SK-N-SH (cell line): Measurements from ENCODE around the gene CACNA2D3. TPM values are rescaled to one million over a fixed set of nuclear protein-coding genes. Genes with fewer than 3 reads are reported as not detected.

Source experiments
- CTCF ChIA-PET: fragments of 300-600, 350-600 bp; formaldehyde crosslinking; extraction: SDS; loops from one replicate; lab custom pipeline; 2021; lab: Yijun Ruan, JAX
- POLR2A ChIA-PET: fragments of 350-600 bp; sonication (Branson Sonifier 250); formaldehyde crosslinking; extraction: SDS; loops from one replicate; lab custom pipeline; 2020; ENCODE audit warnings: antibody characterized with exemption, inconsistent platforms; lab: Yijun Ruan, JAX
- DNase-seq: peaks from one replicate; pipeline ENCODE4 v3.0.0; 2012
- H2AFZ ChIP-seq: fragments of 200-600 bp; sonication (generic); 2 replicates; pipeline ENCODE4 v1.8.1; 2016; ENCODE audit warnings: antibody characterized with exemption, mild to moderate bottlenecking, low read depth
- H3F3A ChIP-seq: fragments of 200-600 bp; sonication (generic); replicated peaks from 2 replicates; pipeline ENCODE3; 2016; ENCODE audit warnings: antibody characterized with exemption, mild to moderate bottlenecking; ENCODE audit not compliant: insufficient read depth
- H3K27ac ChIP-seq, 2 experiments: fragments of 200-500 bp in 1 of 2; fragments of 200-600 bp in 1 of 2; sonication (Bioruptor generic) in 1 of 2; sonication (generic), shearing (Covaris generic) in 1 of 2; 2 replicates each; pipeline versions ENCODE4 v1.5.1 to v1.6.1; 2014 to 2016; ENCODE audit warnings: low read depth in 2 of 2, inconsistent platforms in 1 of 2, low read length in 1 of 2, mild to moderate bottlenecking in 1 of 2, mixed read lengths in 1 of 2
- H3K27me3 ChIP-seq: fragments of 200-600 bp; sonication (generic), shearing (Covaris generic); 2 replicates; pipeline ENCODE4 v1.6.1; 2016; ENCODE audit warnings: mixed run types; ENCODE audit not compliant: insufficient read depth
- H3K36me3 ChIP-seq, 2 experiments: fragments of 200-500 bp in 1 of 2; fragments of 200-600 bp in 1 of 2; sonication (Bioruptor generic) in 1 of 2; sonication (generic) in 1 of 2; replicated peaks in 1 of 2; 2 replicates each; pipeline versions ENCODE3 to v1.5.1; 2014 to 2016; ENCODE audit warnings: low read length in 1 of 2, mild to moderate bottlenecking in 1 of 2; ENCODE audit not compliant: insufficient read depth in 2 of 2, control insufficient read depth in 1 of 2
- H3K4me1 ChIP-seq, 2 experiments: fragments of 200-500 bp in 1 of 2; fragments of 200-600 bp in 1 of 2; sonication (Bioruptor generic) in 1 of 2; sonication (generic), shearing (Covaris generic) in 1 of 2; 2 replicates each; pipeline versions ENCODE4 v1.5.1 to v1.6.1; 2014 to 2016; ENCODE audit warnings: low read depth in 1 of 2, low read length in 1 of 2, mixed run types in 1 of 2; ENCODE audit not compliant: insufficient read depth in 2 of 2, control insufficient read depth in 1 of 2
- H3K4me2 ChIP-seq: fragments of 200-600 bp; sonication (generic), shearing (Covaris generic); 2 replicates; pipeline ENCODE4 v1.6.1; 2017; ENCODE audit warnings: mixed run types
- H3K4me3 ChIP-seq, 2 experiments: fragments of 200-500 bp in 1 of 2; fragments of 200-600 bp in 1 of 2; sonication (Bioruptor generic) in 1 of 2; sonication (generic), shearing (Covaris generic) in 1 of 2; 2 replicates each; pipeline versions ENCODE4 v1.5.1 to v1.8.1; 2014 to 2016; ENCODE audit warnings: low read depth in 2 of 2, inconsistent platforms in 1 of 2, low read length in 1 of 2, mild to moderate bottlenecking in 1 of 2, mixed read lengths in 1 of 2, moderate library complexity in 1 of 2
- H3K79me2 ChIP-seq: fragments of 200-600 bp; sonication (generic); 2 replicates; pipeline ENCODE4 v1.8.1; 2017; ENCODE audit warnings: mild to moderate bottlenecking; ENCODE audit not compliant: insufficient read depth
- H3K9ac ChIP-seq: fragments of 200-600 bp; sonication (generic); 2 replicates; pipeline ENCODE4 v1.6.1; 2017; ENCODE audit warnings: mixed run types
- H3K9me2 ChIP-seq: fragments of 200-600 bp; sonication (generic); 2 replicates; pipeline ENCODE4 v1.6.1; 2017; ENCODE audit warnings: mixed run types
- H3K9me3 ChIP-seq: fragments of 200-600 bp; sonication (generic); 2 replicates; pipeline ENCODE4 v1.6.1; 2017; ENCODE audit warnings: mixed run types, mild to moderate bottlenecking, moderate library complexity
- H4K20me1 ChIP-seq: fragments of 200-600 bp; sonication (generic); 2 replicates; pipeline ENCODE4 v1.6.1; 2017; ENCODE audit warnings: mild to moderate bottlenecking, mixed run types; ENCODE audit not compliant: insufficient read depth
- CHD2 ChIP-seq: fragments of 150-350 bp; IDR thresholded peaks from 2 replicates; pipeline ENCODE4 v1.6.1; 2018; ENCODE audit warnings: low read length; ENCODE audit not compliant: partially characterized antibody
- EP300 ChIP-seq, 2 experiments: IDR thresholded peaks; 2 replicates each; pipeline versions ENCODE4 v1.4.0 to v1.6.1; 2012; ENCODE audit warnings: borderline replicate concordance in 1 of 2, low read depth in 1 of 2, low read length in 1 of 2
- EZH2phosphoT487 ChIP-seq: fragments of 200-600 bp; sonication (generic); IDR thresholded peaks from 2 replicates; pipeline ENCODE4 v1.6.1; 2017; ENCODE audit warnings: low read depth, mixed run types, mild to moderate bottlenecking, antibody characterized with exemption, moderate library complexity, borderline replicate concordance
- FOSL2 ChIP-seq: IDR thresholded peaks from 2 replicates; pipeline ENCODE4 v1.4.0; 2012; ENCODE audit warnings: low read depth, mild to moderate bottlenecking, moderate library complexity, borderline replicate concordance
- FOXM1 ChIP-seq: IDR thresholded peaks from 2 replicates; pipeline ENCODE4 v1.4.0; 2012; ENCODE audit warnings: low read depth, mild to moderate bottlenecking
- GATA2 ChIP-seq: sonication (generic); formaldehyde crosslinking; IDR thresholded peaks from 2 replicates; pipeline ENCODE4 v1.5.0; 2020; ENCODE audit warnings: mild to moderate bottlenecking, missing genetic modification reagents
- JUND ChIP-seq: IDR thresholded peaks from 2 replicates; pipeline ENCODE4 v1.4.0; 2012
- MAX ChIP-seq: IDR thresholded peaks from 2 replicates; pipeline ENCODE4 v1.4.0; 2012; ENCODE audit warnings: low read depth
- MEF2A ChIP-seq: IDR thresholded peaks from 2 replicates; pipeline ENCODE4 v1.4.0; 2012; ENCODE audit warnings: low read depth, borderline replicate concordance
- NFIC ChIP-seq: IDR thresholded peaks from 2 replicates; pipeline ENCODE4 v1.4.0; 2012; ENCODE audit warnings: borderline replicate concordance
- NRF1 ChIP-seq: IDR thresholded peaks from 2 replicates; pipeline ENCODE4 v1.6.1; 2012; ENCODE audit warnings: low read depth, mild to moderate bottlenecking, low read length
- POLR2AphosphoS5 ChIP-seq: IDR thresholded peaks from 2 replicates; pipeline ENCODE4 v1.6.1; 2012; ENCODE audit warnings: low read depth, low read length
- RAD21 ChIP-seq: IDR thresholded peaks from 2 replicates; pipeline ENCODE4 v1.6.1; 2012; ENCODE audit warnings: mild to moderate bottlenecking, low read length
- RCOR1 ChIP-seq: fragments of 150-350 bp; IDR thresholded peaks from 2 replicates; pipeline ENCODE4 v1.6.1; 2017; ENCODE audit warnings: antibody characterized with exemption, low read length
- REST ChIP-seq: IDR thresholded peaks from 2 replicates; pipeline ENCODE4 v1.6.1; 2012; ENCODE audit warnings: mild to moderate bottlenecking, low read depth, low read length, moderate library complexity
- RXRA ChIP-seq: IDR thresholded peaks from 2 replicates; pipeline ENCODE4 v1.4.0; 2012; ENCODE audit warnings: low read depth, mild to moderate bottlenecking, borderline replicate concordance
- SIN3A ChIP-seq: IDR thresholded peaks from 2 replicates; pipeline ENCODE4 v1.6.1; 2012; ENCODE audit warnings: low read depth, mild to moderate bottlenecking, low read length, moderate library complexity, borderline replicate concordance
- SMC3 ChIP-seq: IDR thresholded peaks from 2 replicates; pipeline ENCODE4 v1.6.1; 2012; ENCODE audit warnings: low read depth, low read length, improper control_type of control experiment
- TAF1 ChIP-seq: IDR thresholded peaks from 2 replicates; pipeline ENCODE4 v1.6.1; 2012; ENCODE audit warnings: low read depth, mild to moderate bottlenecking, low read length, moderate library complexity, borderline replicate concordance
- TEAD4 ChIP-seq: IDR thresholded peaks from 2 replicates; pipeline ENCODE4 v1.4.0; 2012; ENCODE audit warnings: mild to moderate bottlenecking, borderline replicate concordance; ENCODE audit not compliant: insufficient read depth
- YY1 ChIP-seq: IDR thresholded peaks from 2 replicates; pipeline ENCODE4 v1.4.0; 2012; ENCODE audit warnings: low read depth, mild to moderate bottlenecking
- WGBS: methylation state at CpG from one replicate; pipeline ENCODE4 v1.1.6; 2017; ENCODE audit warnings: low lambda C conversion rate; 5-methylcytosine and 5-hydroxymethylcytosine counted together
- polyA plus RNA-seq, 3 experiments: library from polyadenylated mRNA; depleted of rRNA; stranded (reverse); fragments of >200 nt; gene quantifications; 2 replicates each; pipeline ENCODE4 v1.2.3, GENCODE V29; 2012

The CACNA2D3 gene
- polyA plus RNA-seq, 1 of the 3 experiments (the other 2 are of a cell fraction), result 0.15 TPM

GRCh38 chr3:54865316-54865715, 743.0 kb downstream of the CACNA2D3 start (continued):
- TF ChIP-seq SMC3 (no peak), CHD2 (no peak), NRF1 (no peak), NFIC (no peak), MEF2A (no peak), SIN3A (no peak), TEAD4 (no peak), GATA2 (no peak), EZH2phosphoT487 (no peak), RCOR1 (no peak), MAX (no peak), RAD21 (no peak)

- POLR2A ChIA-PET, result no interaction called here
- CTCF ChIA-PET, result interaction anchor here (1.3 kb wide), 1 partner anchor 14 kb away, joined by 4 read pairs; no protein-coding TSS in a partner anchor
- Histone ChIP-seq H3K9me3 (no peaks in the 10 kb centered on the region), H3K4me3 (no peak overlapping the region), H3K4me1 (peaks cover 0 to 6% of the 10 kb centered on the region in 2 experiments; a peak in 1 of 4 replicates), H3K36me3 (no peaks in the 10 kb centered on the region), H3K79me2 (no peaks in the 10 kb centered on the region), H3K27me3 (no peaks in the 10 kb centered on the region), H2AFZ (no peak overlapping the region), H3K27ac (no peak overlapping the region), H3K9ac (no peak overlapping the region), H3K4me2 (no peak overlapping the region), H3F3A (peaks cover 3% of the 10 kb centered on the region), H3K9me2 (no peaks in the 10 kb centered on the region), H4K20me1 (no peaks in the 10 kb centered on the region)
- DNase-seq, result peak; percentile 22
- 85% methylated on average over 4 of the region's 4 CpGs for WGBS
- TF ChIP-seq POLR2AphosphoS5, result no peak
Measured at GRCh38 chr3:54866251-54866650, 743.9 kb downstream of the CACNA2D3 start.

- DNase-seq, result peak; percentile 55
- H3K9ac ChIP-seq, result no peak overlapping the region
- H3F3A ChIP-seq, result peaks cover 3% of the 10 kb centered on the region
- no peaks in the 10 kb centered on the region for H3K36me3 ChIP-seq
- no peaks in the 10 kb centered on the region for H3K27me3 ChIP-seq
- H3K9me3 ChIP-seq, result no peaks in the 10 kb centered on the region
- H3K4me2 ChIP-seq, result no peak overlapping the region
- peak overlapping the region; percentile 18 to 83; a peak in 3 of 4 replicates for H3K27ac ChIP-seq
- POLR2A ChIA-PET, result no interaction called here
- peak overlapping the region; percentile 34; the same call in 1 of the 2 replicates for H2AFZ ChIP-seq
- peaks cover 0 to 6% of the 10 kb centered on the region in 2 experiments; a peak in 1 of 4 replicates for H3K4me1 ChIP-seq
- H3K4me3 ChIP-seq, result no peak overlapping the region
- WGBS, result 18% methylated on average over 7 of the region's 7 CpGs
- CTCF ChIA-PET, result interaction anchor here (0.7 to 1.7 kb wide), 7 partner anchors 10 to 1390 kb away, joined by 3 to 7 read pairs (median 4); no protein-coding TSS in a partner anchor
- no peaks in the 10 kb centered on the region for H3K9me2 ChIP-seq
- no peaks in the 10 kb centered on the region for H3K79me2 ChIP-seq
- no peaks in the 10 kb centered on the region for H4K20me1 ChIP-seq
- TF ChIP-seq SIN3A (no peak), FOXM1 (0 out of 2 replicates have a peak, but pooled peaks have one; percentile 27), GATA2 (no peak), RAD21 (peak; percentile 87), EP300 (IDR thresholded peaks at IDR 0.05; ENCODE audit: borderline replicate concordance in 1 of 2, low read depth in 1 of 2, low read length in 1 of 2) (peak; percentile 33 to 86; a peak in 2 of 4 replicates), REST (no peak), RXRA (peak; percentile 16; the same call in 1 of the 2 replicates), MEF2A (no peak), JUND (peak; percentile 64; the same call in 1 of the 2 replicates), FOSL2 (peak; percentile 80), TAF1 (no peak), TEAD4 (peak; percentile 64; the same call in 1 of the 2 replicates), SMC3 (peak; percentile 88), YY1 (peak; percentile 61)
Measured at GRCh38 chr3:54870423-54870822, 748.1 kb downstream of the CACNA2D3 start.
